Testis (tissue), 3 donors: ENCODE measurements around the gene RASA2. TPM values are rescaled to one million over a fixed set of nuclear protein-coding genes. Genes with fewer than 3 reads are reported as not detected.

Experiments
- DNase-seq: peaks from one replicate; pipeline ENCODE4 v3.0.0-alpha.2; 2019
- H3K27ac ChIP-seq, 2 donors: fragments of 200-600 bp; sonication (generic); one replicate each; pipeline ENCODE4 v1.5.1; 2019
- H3K27me3 ChIP-seq: fragments of 200-600 bp; sonication (generic); one replicate; pipeline ENCODE4 v1.5.1; 2019
- H3K36me3 ChIP-seq: fragments of 200-600 bp; sonication (generic); one replicate; pipeline ENCODE4 v1.5.1; 2017; ENCODE audit warnings: low read depth; ENCODE audit errors: missing control alignments
- H3K4me1 ChIP-seq: fragments of 200-600 bp; sonication (generic); one replicate; pipeline ENCODE4 v1.5.1; 2019
- H3K4me3 ChIP-seq, 2 donors: fragments of 200-600 bp; sonication (generic); one replicate each; pipeline ENCODE4 v1.5.1; 2017 to 2019
- H3K9me3 ChIP-seq: fragments of 200-600 bp; sonication (generic); one replicate; pipeline ENCODE4 v1.5.1; 2017
- CTCF ChIP-seq, 3 experiments: fragments of 450-650 bp in 2 of 3; fragments of 200-600 bp in 1 of 3; sonication (generic) in 1 of 3; IDR thresholded peaks; one replicate each; pipeline ENCODE4 v1.5.1; 2016 to 2019; ENCODE audit warnings: antibody characterized with exemption in 3 of 3, mild to moderate bottlenecking in 2 of 3, moderate library complexity in 1 of 3
- POLR2A ChIP-seq: fragments of 450-650 bp; IDR thresholded peaks from one replicate; pipeline ENCODE4 v1.6.1; 2017; ENCODE audit warnings: antibody characterized with exemption, mild to moderate bottlenecking, moderate library complexity
- WGBS, 2 donors: methylation state at CpG; one replicate each; pipeline ENCODE4 v1.1.5; 2018; 5-methylcytosine and 5-hydroxymethylcytosine counted together
- intact Hi-C: fragments of 100-400 bp; cut with DNase I; formaldehyde crosslinking; loops from one replicate; pipeline ENCODE4 v1.15.1; 2023; ENCODE audit warnings: low total_unique reads
- polyA plus RNA-seq: library from polyadenylated mRNA; stranded (reverse); fragments of 350-450 nt; fragmentation: Illumina TruSeq; extraction: RNeasy Lipid Tissue Mini Kit (QIAGEN cat#74804); gene quantifications from one replicate; pipeline ENCODE4 v1.2.3, GENCODE V29; 2014; ENCODE audit warnings: low read depth, low replicate concordance; ENCODE audit not compliant: insufficient read depth
- total RNA-seq, 2 donors: library from RNA; depleted of rRNA; stranded (reverse); fragments of >200 nt; gene quantifications; one replicate each; pipeline ENCODE4 v1.2.3, GENCODE V29; 2016

The RASA2 gene
- total and polyA plus RNA-seq, 3 donors from 2014 or later: 16.2 to 18.3 (median 18.2) TPM

GRCh38 chr3:141646760-141647561, 160.1 kb downstream of the RASA2 start:
- H3K27ac ChIP-seq: no peak overlapping the region
- no peaks in the 10 kb centered on the region for H3K9me3 ChIP-seq
- H3K4me1 ChIP-seq: no peaks in the 10 kb centered on the region
- 74% methylated on average over 7 to 8 of the region's 8 CpGs for WGBS, 2 donors
- TF ChIP-seq POLR2A: no peak
- no peak for TF ChIP-seq CTCF (IDR thresholded peaks at IDR 0.05)
- no peaks in the 10 kb centered on the region for H3K36me3 ChIP-seq
- H3K4me3 ChIP-seq: no peak overlapping the region
- DNase-seq: peak; percentile 80
- no peaks in the 10 kb centered on the region for H3K27me3 ChIP-seq
- intact Hi-C loops: no loop called here

- H3K4me3 ChIP-seq: no peak overlapping the region
- no peak overlapping the region for H3K27ac ChIP-seq
- H3K36me3 ChIP-seq: no peaks in the 10 kb centered on the region
- H3K4me1 ChIP-seq: no peaks in the 10 kb centered on the region
- DNase-seq: no peak
- TF ChIP-seq POLR2A (no peak), CTCF (IDR thresholded peaks at IDR 0.05) (no peak)
- no peaks in the 10 kb centered on the region for H3K27me3 ChIP-seq
- intact Hi-C loops: no loop called here
- H3K9me3 ChIP-seq: no peaks in the 10 kb centered on the region
- WGBS, 2 donors: 42 to 88% methylated on average over 3 of the region's 3 CpGs
Measured at GRCh38 chr3:141647562-141647915, 160.7 kb downstream of the RASA2 start.

GRCh38 chr3:141648055-141648910, 161.5 kb downstream of the RASA2 start:
- intact Hi-C loops: no loop called here

GRCh38 chr3:141649871-141650270, 163.0 kb downstream of the RASA2 start:
- H3K27me3 ChIP-seq: no peaks in the 10 kb centered on the region
- no peaks in the 10 kb centered on the region for H3K4me1 ChIP-seq
- no peak overlapping the region for H3K27ac ChIP-seq
- DNase-seq: no peak
- no peak for TF ChIP-seq CTCF (IDR thresholded peaks at IDR 0.05)
- TF ChIP-seq POLR2A: no peak
- intact Hi-C loops: no loop called here
- 46 to 80% methylated on average over 3 of the region's 3 CpGs for WGBS, 2 donors
- no peaks in the 10 kb centered on the region for H3K9me3 ChIP-seq
- no peaks in the 10 kb centered on the region for H3K36me3 ChIP-seq
- H3K4me3 ChIP-seq: no peak overlapping the region

More at GRCh38 chr3:141648055-141648910, 161.5 kb downstream of the RASA2 start:
- H3K27me3 ChIP-seq: no peaks in the 10 kb centered on the region
- TF ChIP-seq POLR2A (no peak), CTCF (IDR thresholded peaks at IDR 0.05) (no peak)
- no peaks in the 10 kb centered on the region for H3K9me3 ChIP-seq
- no peak overlapping the region for H3K4me3 ChIP-seq
- 76 to 82% methylated on average over 9 of the region's 9 CpGs for WGBS, 2 donors
- H3K27ac ChIP-seq: no peak overlapping the region
- no peaks in the 10 kb centered on the region for H3K36me3 ChIP-seq
- H3K4me1 ChIP-seq: no peaks in the 10 kb centered on the region
- no peak for DNase-seq
